ENCODE data around the gene SCNN1G. TPM values are rescaled to one million over a fixed set of nuclear protein-coding genes. Genes with fewer than 3 reads are reported as not detected.
A peak's percentile ranks its signal among the peaks of the same experiment; 100 is the strongest.

Gene SCNN1G
- total RNA-seq, 1 experiment from 2014 or later = 1.3 TPM

DNA sequence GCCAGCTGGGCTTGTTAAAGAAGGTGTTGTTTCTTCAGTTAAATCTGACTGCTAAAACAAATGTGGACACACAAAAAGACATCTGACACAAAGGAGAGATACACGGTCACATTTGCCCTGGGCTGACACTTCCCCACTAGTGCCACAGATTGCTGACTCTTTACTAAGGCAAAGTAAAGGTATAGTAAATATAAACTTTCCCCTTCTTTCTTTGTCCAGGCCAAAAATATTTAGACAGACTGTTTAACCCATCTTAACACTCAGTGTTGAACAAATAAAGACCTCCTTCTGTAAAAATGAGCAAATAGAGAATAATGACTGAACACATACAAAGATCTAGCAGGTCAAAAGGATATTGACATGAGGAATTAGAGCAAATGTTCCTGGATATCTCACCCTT, 58.4 kb downstream of the SCNN1G start:
- peaks cover 15% of the 10 kb centered on the region for H3K9me3 Mint-ChIP-seq
- ChIA-PET POLR2A (no interaction called here), CTCF (no interaction called here)
- H3K4me1 Mint-ChIP-seq = no peaks in the 10 kb centered on the region
- H3K36me3 Mint-ChIP-seq = no peaks in the 10 kb centered on the region
- H3K4me3 Mint-ChIP-seq = no peak overlapping the region
- H3K27me3 Mint-ChIP-seq (ENCODE audit: low read depth) = peaks cover 6% of the 10 kb centered on the region; the same call in 1 of the 2 replicates
- H3K27ac Mint-ChIP-seq = no peak overlapping the region
- ATAC-seq = no peak
- TF ChIP-seq, protein P1, sequence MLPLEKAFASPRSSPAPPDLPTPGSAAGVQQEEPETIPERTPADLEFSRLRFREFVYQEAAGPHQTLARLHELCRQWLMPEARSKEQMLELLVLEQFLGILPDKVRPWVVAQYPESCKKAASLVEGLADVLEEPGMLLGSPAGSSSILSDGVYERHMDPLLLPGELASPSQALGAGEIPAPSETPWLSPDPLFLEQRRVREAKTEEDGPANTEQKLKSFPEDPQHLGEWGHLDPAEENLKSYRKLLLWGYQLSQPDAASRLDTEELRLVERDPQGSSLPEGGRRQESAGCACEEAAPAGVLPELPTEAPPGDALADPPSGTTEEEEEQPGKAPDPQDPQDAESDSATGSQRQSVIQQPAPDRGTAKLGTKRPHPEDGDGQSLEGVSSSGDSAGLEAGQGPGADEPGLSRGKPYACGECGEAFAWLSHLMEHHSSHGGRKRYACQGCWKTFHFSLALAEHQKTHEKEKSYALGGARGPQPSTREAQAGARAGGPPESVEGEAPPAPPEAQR (CRISPR knock-in tag; IDR thresholded peaks at IDR 0.05) = no peak
- TF ChIP-seq ZNF219 (CRISPR knock-in tag; IDR thresholded peaks at IDR 0.05; ENCODE audit: borderline replicate concordance) (no peak), FOXP1 (CRISPR knock-in tag; IDR thresholded peaks at IDR 0.05; ENCODE audit: borderline replicate concordance) (no peak), ZNF396 (CRISPR knock-in tag; IDR thresholded peaks at IDR 0.05; ENCODE audit: borderline replicate concordance) (no peak), ZNF671 (CRISPR knock-in tag; IDR thresholded peaks at IDR 0.05) (no peak)
- TF ChIP-seq, protein P2, sequence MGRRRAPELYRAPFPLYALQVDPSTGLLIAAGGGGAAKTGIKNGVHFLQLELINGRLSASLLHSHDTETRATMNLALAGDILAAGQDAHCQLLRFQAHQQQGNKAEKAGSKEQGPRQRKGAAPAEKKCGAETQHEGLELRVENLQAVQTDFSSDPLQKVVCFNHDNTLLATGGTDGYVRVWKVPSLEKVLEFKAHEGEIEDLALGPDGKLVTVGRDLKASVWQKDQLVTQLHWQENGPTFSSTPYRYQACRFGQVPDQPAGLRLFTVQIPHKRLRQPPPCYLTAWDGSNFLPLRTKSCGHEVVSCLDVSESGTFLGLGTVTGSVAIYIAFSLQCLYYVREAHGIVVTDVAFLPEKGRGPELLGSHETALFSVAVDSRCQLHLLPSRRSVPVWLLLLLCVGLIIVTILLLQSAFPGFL (CRISPR knock-in tag; IDR thresholded peaks at IDR 0.05; ENCODE audit: borderline replicate concordance) = no peak
- DNase-seq (ENCODE audit: low spot score) = no peak

DNA sequence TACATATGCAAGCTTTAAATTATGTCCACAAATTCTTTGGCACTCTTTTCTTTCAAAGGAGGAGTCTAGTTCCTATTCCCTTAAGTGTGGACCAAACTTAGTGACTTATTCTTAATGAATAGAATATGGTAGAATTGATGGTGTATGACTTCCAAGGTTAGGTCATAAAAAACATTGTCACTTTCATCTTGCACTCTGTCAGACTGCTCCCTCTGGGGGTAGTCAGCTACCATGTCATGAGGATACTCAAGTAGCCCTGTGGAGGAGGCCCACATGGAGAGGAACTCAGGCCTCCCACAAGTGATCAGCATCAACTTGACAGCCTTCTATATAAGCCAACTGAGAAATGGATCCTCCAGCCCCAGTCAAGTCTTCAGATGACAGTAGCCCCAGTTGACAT, 61.6 kb downstream of the SCNN1G start:
- peak; percentile 32; the same call in 1 of the 2 replicates for ATAC-seq

More for the DNA sequence above, 61.6 kb downstream of the SCNN1G start:
- ChIA-PET POLR2A (no interaction called here), CTCF (no interaction called here)
- H3K9me3 Mint-ChIP-seq = peaks cover 15% of the 10 kb centered on the region
- TF ChIP-seq, protein P3, sequence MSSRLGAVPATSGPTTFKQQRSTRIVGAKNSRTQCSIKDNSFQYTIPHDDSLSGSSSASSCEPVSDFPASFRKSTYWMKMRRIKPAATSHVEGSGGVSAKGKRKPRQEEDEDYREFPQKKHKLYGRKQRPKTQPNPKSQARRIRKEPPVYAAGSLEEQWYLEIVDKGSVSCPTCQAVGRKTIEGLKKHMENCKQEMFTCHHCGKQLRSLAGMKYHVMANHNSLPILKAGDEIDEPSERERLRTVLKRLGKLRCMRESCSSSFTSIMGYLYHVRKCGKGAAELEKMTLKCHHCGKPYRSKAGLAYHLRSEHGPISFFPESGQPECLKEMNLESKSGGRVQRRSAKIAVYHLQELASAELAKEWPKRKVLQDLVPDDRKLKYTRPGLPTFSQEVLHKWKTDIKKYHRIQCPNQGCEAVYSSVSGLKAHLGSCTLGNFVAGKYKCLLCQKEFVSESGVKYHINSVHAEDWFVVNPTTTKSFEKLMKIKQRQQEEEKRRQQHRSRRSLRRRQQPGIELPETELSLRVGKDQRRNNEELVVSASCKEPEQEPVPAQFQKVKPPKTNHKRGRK (CRISPR knock-in tag; IDR thresholded peaks at IDR 0.05; ENCODE audit: borderline replicate concordance) = no peak
- TF ChIP-seq OVOL2 (CRISPR knock-in tag; IDR thresholded peaks at IDR 0.05; ENCODE audit: borderline replicate concordance) (no peak), JAZF1 (CRISPR knock-in tag; IDR thresholded peaks at IDR 0.05) (no peak), ZBTB21 (CRISPR knock-in tag; IDR thresholded peaks at IDR 0.05; ENCODE audit: borderline replicate concordance) (no peak)
- TF ChIP-seq, protein P4, sequence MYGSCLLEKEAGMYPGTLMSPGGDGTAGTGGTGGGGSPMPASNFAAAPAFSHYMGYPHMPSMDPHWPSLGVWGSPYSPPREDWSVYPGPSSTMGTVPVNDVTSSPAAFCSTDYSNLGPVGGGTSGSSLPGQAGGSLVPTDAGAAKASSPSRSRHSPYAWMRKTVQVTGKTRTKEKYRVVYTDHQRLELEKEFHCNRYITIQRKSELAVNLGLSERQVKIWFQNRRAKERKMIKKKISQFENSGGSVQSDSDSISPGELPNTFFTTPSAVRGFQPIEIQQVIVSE (CRISPR knock-in tag; IDR thresholded peaks at IDR 0.05; ENCODE audit: borderline replicate concordance) = no peak
- TF ChIP-seq, protein P5, sequence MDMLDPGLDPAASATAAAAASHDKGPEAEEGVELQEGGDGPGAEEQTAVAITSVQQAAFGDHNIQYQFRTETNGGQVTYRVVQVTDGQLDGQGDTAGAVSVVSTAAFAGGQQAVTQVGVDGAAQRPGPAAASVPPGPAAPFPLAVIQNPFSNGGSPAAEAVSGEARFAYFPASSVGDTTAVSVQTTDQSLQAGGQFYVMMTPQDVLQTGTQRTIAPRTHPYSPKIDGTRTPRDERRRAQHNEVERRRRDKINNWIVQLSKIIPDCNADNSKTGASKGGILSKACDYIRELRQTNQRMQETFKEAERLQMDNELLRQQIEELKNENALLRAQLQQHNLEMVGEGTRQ (CRISPR knock-in tag; IDR thresholded peaks at IDR 0.05) = no peak
- TF ChIP-seq, protein P6, sequence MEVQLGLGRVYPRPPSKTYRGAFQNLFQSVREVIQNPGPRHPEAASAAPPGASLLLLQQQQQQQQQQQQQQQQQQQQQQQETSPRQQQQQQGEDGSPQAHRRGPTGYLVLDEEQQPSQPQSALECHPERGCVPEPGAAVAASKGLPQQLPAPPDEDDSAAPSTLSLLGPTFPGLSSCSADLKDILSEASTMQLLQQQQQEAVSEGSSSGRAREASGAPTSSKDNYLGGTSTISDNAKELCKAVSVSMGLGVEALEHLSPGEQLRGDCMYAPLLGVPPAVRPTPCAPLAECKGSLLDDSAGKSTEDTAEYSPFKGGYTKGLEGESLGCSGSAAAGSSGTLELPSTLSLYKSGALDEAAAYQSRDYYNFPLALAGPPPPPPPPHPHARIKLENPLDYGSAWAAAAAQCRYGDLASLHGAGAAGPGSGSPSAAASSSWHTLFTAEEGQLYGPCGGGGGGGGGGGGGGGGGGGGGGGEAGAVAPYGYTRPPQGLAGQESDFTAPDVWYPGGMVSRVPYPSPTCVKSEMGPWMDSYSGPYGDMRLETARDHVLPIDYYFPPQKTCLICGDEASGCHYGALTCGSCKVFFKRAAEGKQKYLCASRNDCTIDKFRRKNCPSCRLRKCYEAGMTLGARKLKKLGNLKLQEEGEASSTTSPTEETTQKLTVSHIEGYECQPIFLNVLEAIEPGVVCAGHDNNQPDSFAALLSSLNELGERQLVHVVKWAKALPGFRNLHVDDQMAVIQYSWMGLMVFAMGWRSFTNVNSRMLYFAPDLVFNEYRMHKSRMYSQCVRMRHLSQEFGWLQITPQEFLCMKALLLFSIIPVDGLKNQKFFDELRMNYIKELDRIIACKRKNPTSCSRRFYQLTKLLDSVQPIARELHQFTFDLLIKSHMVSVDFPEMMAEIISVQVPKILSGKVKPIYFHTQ (CRISPR knock-in tag; IDR thresholded peaks at IDR 0.05) = no peak
- TF ChIP-seq, protein P7, sequence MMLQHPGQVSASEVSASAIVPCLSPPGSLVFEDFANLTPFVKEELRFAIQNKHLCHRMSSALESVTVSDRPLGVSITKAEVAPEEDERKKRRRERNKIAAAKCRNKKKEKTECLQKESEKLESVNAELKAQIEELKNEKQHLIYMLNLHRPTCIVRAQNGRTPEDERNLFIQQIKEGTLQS (CRISPR knock-in tag; conservative IDR thresholded peaks at IDR 0.05) = no peak
- TF ChIP-seq, protein P8, sequence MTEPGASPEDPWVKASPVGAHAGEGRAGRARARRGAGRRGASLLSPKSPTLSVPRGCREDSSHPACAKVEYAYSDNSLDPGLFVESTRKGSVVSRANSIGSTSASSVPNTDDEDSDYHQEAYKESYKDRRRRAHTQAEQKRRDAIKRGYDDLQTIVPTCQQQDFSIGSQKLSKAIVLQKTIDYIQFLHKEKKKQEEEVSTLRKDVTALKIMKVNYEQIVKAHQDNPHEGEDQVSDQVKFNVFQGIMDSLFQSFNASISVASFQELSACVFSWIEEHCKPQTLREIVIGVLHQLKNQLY (CRISPR knock-in tag; IDR thresholded peaks at IDR 0.05) = no peak
- TF ChIP-seq, protein P9, sequence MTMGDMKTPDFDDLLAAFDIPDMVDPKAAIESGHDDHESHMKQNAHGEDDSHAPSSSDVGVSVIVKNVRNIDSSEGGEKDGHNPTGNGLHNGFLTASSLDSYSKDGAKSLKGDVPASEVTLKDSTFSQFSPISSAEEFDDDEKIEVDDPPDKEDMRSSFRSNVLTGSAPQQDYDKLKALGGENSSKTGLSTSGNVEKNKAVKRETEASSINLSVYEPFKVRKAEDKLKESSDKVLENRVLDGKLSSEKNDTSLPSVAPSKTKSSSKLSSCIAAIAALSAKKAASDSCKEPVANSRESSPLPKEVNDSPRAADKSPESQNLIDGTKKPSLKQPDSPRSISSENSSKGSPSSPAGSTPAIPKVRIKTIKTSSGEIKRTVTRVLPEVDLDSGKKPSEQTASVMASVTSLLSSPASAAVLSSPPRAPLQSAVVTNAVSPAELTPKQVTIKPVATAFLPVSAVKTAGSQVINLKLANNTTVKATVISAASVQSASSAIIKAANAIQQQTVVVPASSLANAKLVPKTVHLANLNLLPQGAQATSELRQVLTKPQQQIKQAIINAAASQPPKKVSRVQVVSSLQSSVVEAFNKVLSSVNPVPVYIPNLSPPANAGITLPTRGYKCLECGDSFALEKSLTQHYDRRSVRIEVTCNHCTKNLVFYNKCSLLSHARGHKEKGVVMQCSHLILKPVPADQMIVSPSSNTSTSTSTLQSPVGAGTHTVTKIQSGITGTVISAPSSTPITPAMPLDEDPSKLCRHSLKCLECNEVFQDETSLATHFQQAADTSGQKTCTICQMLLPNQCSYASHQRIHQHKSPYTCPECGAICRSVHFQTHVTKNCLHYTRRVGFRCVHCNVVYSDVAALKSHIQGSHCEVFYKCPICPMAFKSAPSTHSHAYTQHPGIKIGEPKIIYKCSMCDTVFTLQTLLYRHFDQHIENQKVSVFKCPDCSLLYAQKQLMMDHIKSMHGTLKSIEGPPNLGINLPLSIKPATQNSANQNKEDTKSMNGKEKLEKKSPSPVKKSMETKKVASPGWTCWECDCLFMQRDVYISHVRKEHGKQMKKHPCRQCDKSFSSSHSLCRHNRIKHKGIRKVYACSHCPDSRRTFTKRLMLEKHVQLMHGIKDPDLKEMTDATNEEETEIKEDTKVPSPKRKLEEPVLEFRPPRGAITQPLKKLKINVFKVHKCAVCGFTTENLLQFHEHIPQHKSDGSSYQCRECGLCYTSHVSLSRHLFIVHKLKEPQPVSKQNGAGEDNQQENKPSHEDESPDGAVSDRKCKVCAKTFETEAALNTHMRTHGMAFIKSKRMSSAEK (CRISPR knock-in tag; IDR thresholded peaks at IDR 0.05; ENCODE audit: borderline replicate concordance) = no peak
- H3K27ac Mint-ChIP-seq = no peak overlapping the region
- no peaks in the 10 kb centered on the region for H3K4me1 Mint-ChIP-seq
- DNase-seq (ENCODE audit: low spot score) = no peak
- H3K27me3 Mint-ChIP-seq (ENCODE audit: low read depth) = peaks cover 9% of the 10 kb centered on the region
- H3K4me3 Mint-ChIP-seq = no peak overlapping the region
- no peaks in the 10 kb centered on the region for H3K36me3 Mint-ChIP-seq

Data from WTC11 (cell line).